K562 (cell line): ENCODE results near the gene SPOCD1. TPM values are rescaled to one million over a fixed set of nuclear protein-coding genes. Genes with fewer than 3 reads are reported as not detected.

Source experiments
- ATAC-seq: fragments of 200-7000 bp; cut with Tn5 transposase; 3 replicates; pipeline ENCODE4 v1.9.1; 2020; ENCODE audit warnings: moderate library complexity
- BruUV-seq: library from RNA; stranded (reverse); fragments of 400-500 nt; replicated peaks from 2 replicates; lab custom pipeline; 2021; lab: Mats Ljungman, UMichigan
- CTCF ChIA-PET: fragments of 300-600 bp; formaldehyde crosslinking; extraction: SDS; loops from one replicate; lab custom pipeline; 2021; ENCODE audit warnings: low intra/inter-chr PET ratio; lab: Yijun Ruan, JAX
- POLR2A ChIA-PET: fragments of 300-600, 350-650 bp; sonication (Branson Sonifier 250); formaldehyde crosslinking; extraction: SDS; loops from one replicate; lab custom pipeline; 2021; ENCODE audit warnings: antibody characterized with exemption, inconsistent platforms; lab: Yijun Ruan, JAX
- DNase-seq, 4 experiments: peaks; one replicate each; pipeline versions ENCODE4 v3.0.0 to v3.0.0-alpha.2; 2011 to 2018; ENCODE audit warnings: low spot score in 3 of 4, mixed read lengths in 3 of 4; ENCODE audit errors: extremely low read depth in 1 of 4
- FAIRE-seq: peaks from 2 replicates; lab custom pipeline; 2011; peaks lifted over from hg19 to GRCh38; lab: Jason Lieb, UNC
- H2AFZ ChIP-seq: 2 replicates; pipeline ENCODE4 v1.6.0; 2011; ENCODE audit warnings: low read depth, low read length, control low read depth, inconsistent platforms
- H3K27ac ChIP-seq: fragments of 200-600 bp; 3 replicates; pipeline ENCODE4 v1.8.0; 2011; ENCODE audit warnings: low read depth, mild to moderate bottlenecking, control low read depth, inconsistent platforms, low read length, moderate library complexity, mixed read lengths; ENCODE audit errors: extremely low read depth
- H3K27me3 ChIP-seq, 2 experiments: fragments of 300-600 bp in 1 of 2; 2 replicates in 1 of 2; 3 replicates in 1 of 2; pipeline versions ENCODE4 v1.6.0 to v1.8.0; 2011; ENCODE audit warnings: inconsistent platforms in 2 of 2, low read length in 2 of 2, mild to moderate bottlenecking in 1 of 2, mixed read lengths in 1 of 2, moderate library complexity in 1 of 2; ENCODE audit not compliant: control insufficient read depth in 2 of 2, insufficient read depth in 2 of 2
- H3K36me3 ChIP-seq: fragments of 300-600 bp; 3 replicates; pipeline ENCODE4 v1.8.0; 2011; ENCODE audit warnings: mild to moderate bottlenecking, low read length, inconsistent platforms; ENCODE audit not compliant: control insufficient read depth, insufficient read depth
- H3K4me1 ChIP-seq, 2 experiments: fragments of 200-600 bp in 1 of 2; replicated peaks in 1 of 2; 2 replicates in 1 of 2; 3 replicates in 1 of 2; pipeline versions ENCODE4 v1.5.1 to v1.8.0; 2011; ENCODE audit warnings: inconsistent platforms in 2 of 2, low read length in 2 of 2, mild to moderate bottlenecking in 1 of 2, mixed read lengths in 1 of 2, moderate library complexity in 1 of 2; ENCODE audit not compliant: control insufficient read depth in 2 of 2, insufficient read depth in 2 of 2
- H3K4me2 ChIP-seq: 2 replicates; pipeline ENCODE4 v1.6.1; 2011; ENCODE audit warnings: low read length, control low read depth, inconsistent platforms, mixed read lengths; ENCODE audit not compliant: insufficient read depth
- H3K4me3 ChIP-seq: fragments of 200-600 bp; sonication (generic), shearing (Covaris generic); 2 replicates; pipeline ENCODE4 v1.5.1; 2016; ENCODE audit warnings: control low read depth, inconsistent platforms
- H3K79me2 ChIP-seq: fragments of 200-600 bp; 3 replicates; pipeline ENCODE4 v1.8.0; 2011; ENCODE audit warnings: low read length, inconsistent platforms; ENCODE audit not compliant: control insufficient read depth, insufficient read depth
- H3K9ac ChIP-seq, 2 experiments: 2 replicates each; pipeline versions ENCODE4 v1.6.0 to v1.6.1; 2011; ENCODE audit warnings: low read depth in 2 of 2, low read length in 2 of 2, control low read depth in 1 of 2, inconsistent platforms in 1 of 2, mild to moderate bottlenecking in 1 of 2, mixed read lengths in 1 of 2; ENCODE audit not compliant: insufficient read depth in 1 of 2
- H3K9me1 ChIP-seq: one replicate; pipeline ENCODE4 v1.6.0; 2011; ENCODE audit warnings: inconsistent platforms, mild to moderate bottlenecking, low read length, moderate library complexity; ENCODE audit not compliant: control insufficient read depth, insufficient read depth
- H3K9me3 ChIP-seq: replicated peaks from 2 replicates; pipeline ENCODE4 v1.5.1; 2011; ENCODE audit warnings: low read depth, low read length, inconsistent platforms; ENCODE audit not compliant: control insufficient read depth, insufficient read depth
- H4K20me1 ChIP-seq: replicated peaks from 2 replicates; pipeline ENCODE4 v1.6.1; 2011; ENCODE audit warnings: low read length, inconsistent platforms, mixed read lengths; ENCODE audit not compliant: control insufficient read depth, insufficient read depth
- BCOR ChIP-seq: fragments of 450-650 bp; IDR thresholded peaks from 2 replicates; pipeline ENCODE4 v1.6.1; 2016
- DIDO1 ChIP-seq: fragments of 450-650 bp; IDR thresholded peaks from 2 replicates; pipeline ENCODE4 v1.6.1; 2016; ENCODE audit warnings: low read depth, missing biosample characterization, missing genetic modification characterization
- E2F4 ChIP-seq: sonication (generic); formaldehyde crosslinking; IDR thresholded peaks from 2 replicates; pipeline ENCODE4 v1.8.0; 2022; ENCODE audit warnings: mild to moderate bottlenecking, low read depth, missing genetic modification reagents
- HMBOX1 ChIP-seq: sonication (generic); IDR thresholded peaks from 2 replicates; pipeline ENCODE4 v1.6.1; 2016
- KDM1A ChIP-seq, 2 experiments: fragments of 450-650 bp; IDR thresholded peaks; 2 replicates each; pipeline ENCODE4 v1.6.1; 2016; ENCODE audit warnings: mild to moderate bottlenecking in 2 of 2
- MIER1 ChIP-seq: fragments of 450-650 bp; IDR thresholded peaks from 2 replicates; pipeline ENCODE4 v1.6.1; 2016; ENCODE audit warnings: antibody characterized with exemption, mild to moderate bottlenecking, low read depth
- NCOA4 ChIP-seq: fragments of 450-650 bp; IDR thresholded peaks from 2 replicates; pipeline ENCODE4 v1.6.1; 2018; ENCODE audit warnings: mild to moderate bottlenecking; ENCODE audit not compliant: partially characterized antibody
- RBM25 ChIP-seq: fragments of 200-400 bp; formaldehyde crosslinking; IDR thresholded peaks from 2 replicates; pipeline ENCODE4 v1.6.1; 2018; ENCODE audit warnings: low read length, low read depth, moderate library complexity; ENCODE audit not compliant: severe bottlenecking
- THRAP3 ChIP-seq: fragments of 450-650 bp; IDR thresholded peaks from 2 replicates; pipeline ENCODE4 v1.6.1; 2016; ENCODE audit warnings: mild to moderate bottlenecking, inconsistent platforms, borderline replicate concordance
- ZFP36 ChIP-seq: fragments of 150-350 bp; IDR thresholded peaks from 2 replicates; pipeline ENCODE4 v1.6.1; 2018; ENCODE audit warnings: low read length, low read depth; ENCODE audit not compliant: partially characterized antibody
- ZNF655 ChIP-seq: fragments of 250-450 bp; sonication (Bioruptor Pico); IDR thresholded peaks from 2 replicates; pipeline ENCODE4 v1.5.0; 2021
- WGBS: fragments of 100-300 bp; shearing (Covaris generic); methylation state at CpG from one replicate; pipeline ENCODE4 v1.1.6; 2016; ENCODE audit warnings: low coverage, mixed read lengths; ENCODE audit not compliant: insufficient coverage; ENCODE audit errors: missing lambda C conversion rate; 5-methylcytosine and 5-hydroxymethylcytosine counted together
- in situ Hi-C: fragments of 300-500 bp; cut with MboI; formaldehyde crosslinking; loops from 4 replicates; pipeline ENCODE4 v1.15.0; 2018; ENCODE audit warnings: inconsistent platforms, mixed read lengths
- intact Hi-C: fragments of 100-400 bp; cut with micrococcal nuclease; formaldehyde crosslinking; loops from 2 replicates; pipeline ENCODE4 v1.14.2; 2022
- polyA plus RNA-seq, 8 experiments: library from polyadenylated mRNA; depleted of rRNA in 4 of 8; stranded (reverse) in 5 of 8; unstranded in 3 of 8; fragments of >200 nt; fragmentation: Nextera tagmentation in 2 of 8; fragmentation: Illumina TruSeq in 1 of 8; extraction: Ambion mirVana in 2 of 8; extraction: Trizol in 1 of 8; gene quantifications; 2 replicates each; pipeline versions ENCODE4 v1.2.1 to v1.2.3, GENCODE V29; 2011 to 2014; ENCODE audit warnings: inconsistent platforms in 1 of 8, missing spikeins in 1 of 8
- total RNA-seq, 7 experiments: library from RNA; depleted of rRNA in 6 of 7; stranded (reverse); fragments of >200 nt in 6 of 7; fragmentation: Illumina TruSeq in 2 of 7; extraction: Trizol in 2 of 7; gene quantifications; 2 replicates each; pipeline versions ENCODE4 v1.2.1 to v1.2.3, GENCODE V29; 2011 to 2021; ENCODE audit warnings: low replicate concordance in 1 of 7

SPOCD1 gene
- total and polyA plus RNA-seq, 9 of the 15 experiments (the other 6 are each of a cell fraction or from before 2014, with no cell fraction given): 0.03 to 0.71 (median 0.26) TPM; not detected in 1

GRCh38 chr1:31804098-31804497 lies 11.7 kb downstream of the SPOCD1 start:
- no peaks in the 10 kb centered on the region for H3K79me2 ChIP-seq
- no peak overlapping the region for H3K9ac ChIP-seq
- POLR2A ChIA-PET: interaction anchor here (0.6 to 1.2 kb wide), 5 partner anchors 9 to 142 kb away, joined by 3 to 5 read pairs (median 3); no protein-coding TSS in a partner anchor
- TF ChIP-seq THRAP3 (no peak), E2F4 (CRISPR knock-in tag) (no peak), RBM25 (peak; percentile 80), NCOA4 (no peak), ZFP36 (peak; percentile 76), BCOR (peak; percentile 79), DIDO1 (no peak), ZNF655 (CRISPR knock-in tag) (no peak), HMBOX1 (no peak), MIER1 (no peak), KDM1A (IDR thresholded peaks at IDR 0.05) (peak in 1 of 2 experiments; percentile 55; a peak in 2 of 4 replicates)
- intact Hi-C loops (no loop called here), in situ Hi-C loops (no loop called here)
- ATAC-seq (no peak), DNase-seq (no peak), FAIRE-seq (peak; percentile 37)
- H3K36me3 ChIP-seq: no peaks in the 10 kb centered on the region
- no peak overlapping the region for H3K4me3 ChIP-seq
- no peaks in the 10 kb centered on the region for H4K20me1 ChIP-seq
- H3K9me3 ChIP-seq: no peaks in the 10 kb centered on the region
- H3K27me3 ChIP-seq: peaks cover 2 to 10% of the 10 kb centered on the region in 2 experiments; a peak in 1 of 5 replicates
- no TSS peak for BruUV-seq
- no peak overlapping the region for H3K4me2 ChIP-seq
- H3K9me1 ChIP-seq: no peaks in the 10 kb centered on the region
- H2AFZ ChIP-seq: no peak overlapping the region
- H3K4me1 ChIP-seq: peaks cover 0 to 9% of the 10 kb centered on the region in 2 experiments; a peak in 2 of 5 replicates
- whole genome bisulfite sequencing: 63% methylated on average over 1 of the region's 1 CpG
- no peak overlapping the region for H3K27ac ChIP-seq
- CTCF ChIA-PET: interaction anchor here (0.6 kb wide), 1 partner anchor 213 kb away, joined by 4 read pairs; no protein-coding TSS in a partner anchor
